T47D (cell line): Measurements from ENCODE around the gene SUMO1.

Source experiments
- DNase-seq, 2 experiments: peaks; one replicate each; pipeline versions ENCODE4 v3.0.0 to v3.0.0-alpha.2; 2011 to 2012; ENCODE audit warnings: low read depth in 1 of 2, low spot score in 1 of 2
- JUND ChIP-seq: IDR thresholded peaks from 2 replicates; pipeline ENCODE4 v1.6.1; 2012; ENCODE audit warnings: low read depth
- in situ Hi-C: cut with HindIII; loops from 2 replicates; pipeline ENCODE4 v1.10.0; 2016; ENCODE audit warnings: low sequenced_read_pairs, low pct_unique_long_range_greater_than_20kb

Gene SUMO1

DNA sequence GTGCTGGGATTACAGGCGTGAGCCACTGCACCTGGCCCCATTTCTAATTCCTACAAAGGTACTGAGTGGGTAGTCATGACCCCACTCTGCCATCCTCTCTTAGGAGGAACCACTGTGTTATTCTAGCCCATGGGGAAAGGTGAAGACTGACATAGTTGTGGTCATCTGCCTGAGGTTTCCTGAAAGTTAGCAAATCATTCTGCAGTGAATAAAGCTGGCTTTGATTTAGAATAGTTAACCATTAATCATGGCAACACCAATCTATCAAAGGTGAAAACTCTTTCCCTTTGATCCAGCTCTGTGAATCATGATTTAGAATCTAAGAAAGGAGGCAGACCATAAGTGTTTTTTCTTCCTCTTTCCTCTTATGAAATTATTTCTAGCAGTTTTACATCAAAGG lies 50.8 kb downstream of the SUMO1 start:
- in situ Hi-C loops: no loop called here
- no peak for DNase-seq
- no peak for TF ChIP-seq JUND

DNA sequence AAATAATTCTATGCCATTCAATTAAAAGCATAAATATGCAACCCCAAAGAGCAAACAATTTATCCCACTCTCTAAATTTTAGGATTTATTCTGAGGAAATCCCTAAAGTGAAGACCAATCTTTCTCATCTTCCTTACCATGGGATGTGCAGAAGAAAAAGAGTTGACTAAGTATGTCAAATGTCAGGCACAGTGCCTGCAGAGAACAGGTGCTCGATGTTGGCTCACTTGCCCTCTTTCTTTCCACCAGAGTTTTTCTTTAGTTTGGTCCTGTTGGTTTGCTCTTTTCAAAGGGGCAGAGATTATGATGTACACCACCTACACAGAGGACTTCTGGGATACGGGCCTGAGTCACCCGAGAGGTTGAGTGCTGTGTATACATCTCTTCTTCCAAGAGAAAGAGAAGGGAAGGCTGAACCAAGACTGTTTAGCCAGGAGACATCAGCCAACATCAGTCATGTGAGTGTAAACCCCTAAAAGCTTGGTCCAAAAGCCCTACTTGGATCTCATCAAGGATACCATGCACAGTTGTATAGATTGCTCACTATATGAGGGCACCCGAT lies 51.7 kb downstream of the SUMO1 start:
- DNase-seq: no peak
- in situ Hi-C loops: no loop called here
- TF ChIP-seq JUND: no peak

DNA sequence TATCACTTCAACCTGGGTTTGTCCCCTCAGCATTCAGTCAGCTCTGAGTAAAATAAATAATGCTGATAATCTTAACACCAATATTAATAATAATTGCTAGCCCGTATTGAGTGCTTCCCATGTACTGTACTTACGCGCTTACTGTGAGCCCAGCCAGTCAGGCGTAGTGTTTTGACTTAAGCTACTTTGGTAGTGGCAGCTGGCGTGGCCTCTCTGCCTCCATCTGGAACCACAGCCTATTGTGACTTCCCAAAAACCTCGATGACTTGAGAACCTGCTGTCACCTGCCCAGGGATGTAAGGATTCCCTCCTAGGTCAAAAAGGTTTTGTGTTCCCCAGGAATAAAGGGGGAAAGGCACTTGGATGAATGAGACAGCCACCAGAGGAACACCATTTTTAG lies 53.2 kb downstream of the SUMO1 start:
- in situ Hi-C loops: no loop called here
- no peak for TF ChIP-seq JUND
- no peak for DNase-seq

DNA sequence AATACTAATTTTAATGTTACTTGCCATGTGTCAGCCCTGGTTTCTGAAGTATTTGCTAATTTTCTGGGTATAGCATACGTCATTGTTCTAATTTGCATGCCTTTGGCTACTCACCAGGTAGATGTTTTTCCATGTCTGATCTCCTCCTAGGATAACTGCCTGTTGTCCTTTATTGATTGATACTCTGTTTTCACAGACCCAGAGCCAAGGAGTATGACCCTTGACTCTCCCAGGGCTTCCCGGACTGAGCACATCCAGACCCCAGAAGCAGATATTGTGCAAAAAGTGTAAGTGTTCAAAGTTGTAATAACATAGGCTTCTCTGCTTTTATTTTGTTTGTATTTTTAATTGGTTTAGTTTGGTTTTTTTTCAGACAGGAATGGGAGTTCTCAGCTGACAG lies 53.8 kb downstream of the SUMO1 start:
- in situ Hi-C loops: no loop called here
- no peak for DNase-seq

DNA sequence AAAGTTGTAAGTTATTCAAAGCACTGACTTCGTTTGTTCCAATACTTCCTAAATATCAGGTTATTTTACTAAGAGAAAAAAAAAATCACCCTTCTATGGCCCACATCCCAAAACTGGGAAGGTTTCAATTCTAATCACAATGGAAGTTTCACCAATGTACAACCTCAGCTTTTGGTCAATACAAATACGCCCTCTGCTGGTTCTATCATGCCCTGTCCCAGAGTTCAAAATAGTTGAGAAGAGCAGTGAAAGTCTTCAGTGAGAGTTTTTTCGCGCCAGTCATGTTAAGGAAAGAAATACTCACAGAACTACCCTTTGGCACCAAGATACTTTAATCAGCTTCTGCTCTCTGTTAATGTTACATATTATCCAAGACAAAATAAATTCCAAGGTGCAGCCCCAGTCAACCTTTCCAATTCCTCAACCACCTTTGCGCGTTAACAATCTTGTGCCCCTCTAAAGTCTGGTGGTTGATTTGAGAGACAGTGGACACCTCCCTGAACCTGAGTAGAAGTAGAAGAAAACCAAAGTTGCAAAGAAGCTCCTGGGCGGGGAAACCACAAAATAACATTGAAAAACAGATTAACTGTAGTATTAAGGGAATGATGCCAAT lies 59.9 kb downstream of the SUMO1 start:
- DNase-seq: peak; percentile 33 to 64
- in situ Hi-C loops: no loop called here
- no peak for TF ChIP-seq JUND

More for the DNA sequence above, 53.8 kb downstream of the SUMO1 start:
- TF ChIP-seq JUND: no peak

DNA sequence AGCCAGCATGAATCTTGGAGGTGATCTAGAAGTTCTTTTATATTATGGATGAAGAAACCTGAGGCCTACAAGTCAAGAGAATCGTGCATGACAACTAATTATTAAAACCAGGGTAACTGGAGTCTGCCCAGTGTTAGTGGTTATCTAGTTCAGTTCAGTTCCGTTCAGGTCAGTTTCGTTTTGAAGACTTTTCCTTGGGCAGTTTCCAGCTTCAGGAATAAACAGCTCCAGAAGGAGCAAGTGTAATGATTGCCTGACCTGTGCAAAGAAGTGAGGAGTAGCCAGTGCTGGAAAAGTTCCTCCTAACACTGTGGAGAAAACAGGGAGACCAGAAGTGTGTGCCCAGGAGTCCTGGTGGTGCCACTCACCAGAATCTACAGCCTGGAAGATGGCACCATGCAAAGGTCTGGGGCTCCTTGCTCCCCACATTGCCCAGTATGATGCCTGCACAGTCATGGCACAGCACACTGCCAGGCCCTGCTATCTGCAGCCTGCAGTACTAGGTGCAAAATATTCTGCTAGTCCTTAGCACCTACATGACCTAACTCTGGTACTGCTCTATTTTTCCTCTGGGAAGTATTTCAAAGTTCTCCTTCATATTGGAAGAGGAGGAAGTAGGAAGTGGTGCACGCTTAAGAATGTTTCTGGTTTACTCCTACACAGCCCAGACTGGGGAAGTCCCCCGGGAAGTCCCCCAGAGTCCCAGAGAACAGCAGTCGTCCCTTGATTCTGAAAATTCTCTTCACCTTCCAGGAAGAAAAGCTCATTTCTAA lies 65.8 kb downstream of the SUMO1 start:
- TF ChIP-seq JUND: no peak
- DNase-seq: no peak
- in situ Hi-C loops: no loop called here

DNA sequence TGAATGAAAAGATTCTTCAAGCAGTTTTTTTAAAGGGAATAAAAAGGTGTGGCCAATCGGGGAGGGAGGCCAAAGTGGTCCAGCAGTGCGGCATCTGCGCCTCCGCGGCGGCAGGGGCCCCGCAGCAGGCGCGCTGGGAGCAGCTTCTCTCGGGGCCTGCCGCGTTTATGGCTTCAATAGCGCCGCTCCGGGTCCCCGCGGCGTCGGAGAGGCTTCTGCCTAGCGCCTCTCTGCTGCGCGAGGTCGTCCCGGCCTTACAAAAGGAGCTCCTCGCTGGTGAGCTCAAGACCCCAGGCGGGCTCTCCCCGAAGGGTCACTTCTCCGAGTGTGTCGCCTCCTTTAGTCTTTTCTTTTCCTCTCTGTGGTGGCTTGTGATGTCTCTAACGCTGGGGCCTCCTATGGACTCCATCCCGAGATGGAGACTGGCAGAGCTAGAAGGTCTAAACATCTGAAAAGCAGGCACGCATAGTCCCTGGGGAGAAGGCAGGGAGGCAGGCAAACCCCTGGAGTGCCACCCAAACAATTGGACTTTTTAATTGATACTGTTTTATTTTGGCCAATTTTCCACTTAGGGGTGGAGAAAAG lies 67.1 kb downstream of the SUMO1 start:
- no peak for TF ChIP-seq JUND
- in situ Hi-C loops: no loop called here
- DNase-seq: no peak

DNA sequence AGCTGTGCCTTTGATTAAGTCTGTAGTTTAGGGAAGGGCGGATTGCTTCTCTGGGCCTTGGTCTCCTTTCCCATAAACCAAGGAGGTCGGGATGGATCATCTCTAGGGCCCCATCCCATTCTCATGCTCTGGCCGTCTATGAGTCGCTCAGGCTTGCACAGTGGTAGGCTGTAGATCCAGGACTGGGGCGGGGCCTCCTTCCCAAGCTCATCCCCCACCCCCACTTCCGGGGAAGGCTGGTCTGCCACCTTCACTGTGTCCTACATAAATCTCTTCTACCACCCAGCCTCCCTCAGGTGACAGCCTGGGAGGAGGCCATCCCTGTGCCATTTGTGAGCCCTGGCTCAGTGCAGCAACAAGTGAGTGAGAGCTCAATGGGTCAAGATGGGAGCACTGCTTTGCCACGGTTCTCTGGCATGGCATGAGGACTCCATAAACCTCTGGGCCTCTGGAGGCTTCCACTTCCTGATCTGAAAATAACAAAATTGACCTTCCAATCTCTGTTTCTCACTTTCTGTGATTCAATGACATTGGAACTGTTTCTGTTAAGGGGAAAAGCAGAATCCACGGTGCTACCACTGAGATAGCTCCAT lies 68.5 kb downstream of the SUMO1 start:
- in situ Hi-C loops: no loop called here
- no peak for TF ChIP-seq JUND
- no peak for DNase-seq

DNA sequence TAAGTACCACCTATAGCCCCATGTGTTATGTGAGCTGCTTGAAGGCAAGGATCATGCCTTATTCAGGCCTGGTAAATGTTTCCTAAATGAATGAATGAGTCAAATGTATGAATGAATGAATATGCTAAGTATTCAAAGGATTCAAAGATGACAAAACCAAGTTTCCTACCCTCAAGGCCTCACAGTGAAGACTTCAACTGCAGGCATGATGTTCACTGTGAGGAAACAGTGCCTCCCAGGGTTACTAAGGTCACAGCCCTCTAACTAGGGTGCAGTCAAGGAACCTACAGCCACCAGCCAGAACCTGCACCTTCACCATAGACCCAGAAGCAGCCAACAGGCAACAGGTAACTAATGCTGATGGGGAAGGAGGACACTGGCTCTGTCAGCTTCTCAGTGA lies 69.3 kb downstream of the SUMO1 start:
- in situ Hi-C loops: no loop called here
- TF ChIP-seq JUND: no peak
- no peak for DNase-seq

DNA sequence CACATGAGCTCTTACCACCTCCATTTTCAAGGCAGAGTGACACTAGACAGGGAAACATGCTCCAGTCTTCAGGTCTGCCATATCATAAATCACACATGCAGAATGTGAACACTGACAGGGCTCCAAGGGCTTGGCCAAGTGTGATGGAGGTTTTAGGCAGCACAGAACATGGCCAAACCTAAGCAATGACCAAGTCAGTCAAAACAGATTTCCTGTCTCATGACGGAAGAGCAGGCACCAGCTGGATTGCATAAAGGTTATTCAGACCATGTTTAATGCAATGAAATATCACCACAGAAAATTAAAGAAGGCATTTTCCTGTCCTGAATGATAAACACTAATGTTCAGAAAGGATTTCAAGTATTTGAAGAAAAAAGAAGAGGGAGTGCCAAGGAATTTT lies 72.5 kb downstream of the SUMO1 start:
- TF ChIP-seq JUND: no peak
- in situ Hi-C loops: no loop called here
- DNase-seq: no peak

DNA sequence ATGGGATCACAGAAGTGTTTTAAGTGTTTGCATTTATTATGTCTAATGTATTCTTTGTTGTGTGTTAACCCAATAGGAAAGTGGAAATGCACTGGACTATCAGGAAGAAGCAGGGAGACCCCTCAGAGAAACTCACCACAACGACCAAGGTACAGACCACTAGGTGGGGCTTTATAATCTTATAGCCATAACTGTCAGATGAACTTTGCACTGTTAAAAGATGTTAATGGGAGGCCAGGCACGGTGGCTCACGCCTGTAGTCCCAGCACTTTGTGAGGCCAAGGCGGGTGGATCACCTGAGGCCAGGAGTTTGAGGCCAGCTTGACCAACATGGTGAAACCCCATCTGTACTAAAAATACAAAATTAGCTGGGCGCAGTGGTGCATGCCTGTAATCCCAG lies 73.2 kb downstream of the SUMO1 start:
- in situ Hi-C loops: no loop called here
- DNase-seq: no peak
- TF ChIP-seq JUND: no peak

DNA sequence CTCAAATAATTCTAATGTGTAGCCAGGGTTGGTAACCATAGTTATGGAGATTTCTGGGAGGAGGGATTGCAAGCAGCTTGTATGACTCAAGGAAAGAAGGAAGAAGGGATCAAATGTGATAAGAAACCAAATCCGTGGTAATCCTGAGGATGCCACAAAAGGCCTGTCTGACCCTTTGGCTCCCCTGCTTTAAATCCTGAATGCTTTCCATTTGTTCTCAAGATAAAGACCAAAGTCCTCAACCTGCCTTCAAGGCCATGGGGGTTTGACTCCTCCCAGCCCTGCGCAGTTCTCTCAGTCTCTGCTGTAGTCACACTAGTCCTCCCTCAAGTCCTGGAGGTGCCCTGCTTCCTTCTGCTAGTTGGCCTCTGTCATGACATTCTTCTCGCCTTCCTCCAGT lies 74.0 kb downstream of the SUMO1 start:
- TF ChIP-seq JUND: no peak
- DNase-seq: no peak
- in situ Hi-C loops: no loop called here
